ENCODE data around the gene MRPL36.
A peak's percentile ranks its signal among the peaks of the same experiment; 100 is the strongest.
"Not testable (repeated sequence)": the region's sequence is repeated elsewhere in the genome, so short reads cannot be mapped to it uniquely, and the experiment has no call there.

MRPL36 gene

DNA sequence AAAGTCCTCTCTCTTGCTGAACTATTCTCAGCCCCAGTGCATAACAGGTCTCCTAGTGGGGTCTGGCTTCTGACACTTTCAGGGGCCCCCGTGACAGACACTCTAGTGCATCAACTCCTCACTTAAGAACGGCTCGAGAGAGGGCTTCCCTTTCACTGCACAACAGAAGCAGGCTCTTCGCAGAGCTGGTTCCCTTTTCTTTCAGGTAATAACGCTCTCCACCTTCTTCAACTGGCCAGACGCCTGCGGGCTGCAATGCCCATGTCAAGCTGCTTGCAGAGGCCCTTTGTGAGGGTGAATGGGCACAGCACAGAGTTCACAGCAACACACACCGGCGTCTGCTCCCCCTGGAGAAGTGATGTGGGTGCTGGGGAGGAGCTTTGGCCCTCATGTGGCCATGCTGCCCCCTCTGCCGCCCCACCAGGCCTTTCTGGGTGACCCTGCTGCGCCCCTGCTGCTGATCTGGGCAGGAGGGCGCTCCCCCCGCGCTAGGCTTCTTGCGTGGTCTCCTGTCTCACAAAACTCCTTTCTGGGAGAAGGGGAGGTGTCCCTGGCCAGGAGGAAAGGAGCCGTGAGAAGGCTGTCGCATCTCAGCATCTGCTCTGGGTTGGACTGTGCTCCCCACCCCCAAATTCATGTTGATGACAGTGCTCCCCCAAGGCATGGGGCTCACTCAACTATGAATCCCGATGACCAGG is 2.4 kb downstream of the MRPL36 start:
- H3K4me1 Mint-ChIP-seq, result peaks cover 74% of the 10 kb centered on the region
- peak overlapping the region; percentile 95 for H3K27ac Mint-ChIP-seq
- H3K4me3 Mint-ChIP-seq, result peak overlapping the region; percentile 94
- H3K36me3 Mint-ChIP-seq, result peaks cover 74% of the 10 kb centered on the region
- no peaks in the 10 kb centered on the region for H3K9me3 Mint-ChIP-seq
- no peak for ATAC-seq
- DNase-seq (ENCODE audit: low spot score in 2 of 2), result no peak

DNA sequence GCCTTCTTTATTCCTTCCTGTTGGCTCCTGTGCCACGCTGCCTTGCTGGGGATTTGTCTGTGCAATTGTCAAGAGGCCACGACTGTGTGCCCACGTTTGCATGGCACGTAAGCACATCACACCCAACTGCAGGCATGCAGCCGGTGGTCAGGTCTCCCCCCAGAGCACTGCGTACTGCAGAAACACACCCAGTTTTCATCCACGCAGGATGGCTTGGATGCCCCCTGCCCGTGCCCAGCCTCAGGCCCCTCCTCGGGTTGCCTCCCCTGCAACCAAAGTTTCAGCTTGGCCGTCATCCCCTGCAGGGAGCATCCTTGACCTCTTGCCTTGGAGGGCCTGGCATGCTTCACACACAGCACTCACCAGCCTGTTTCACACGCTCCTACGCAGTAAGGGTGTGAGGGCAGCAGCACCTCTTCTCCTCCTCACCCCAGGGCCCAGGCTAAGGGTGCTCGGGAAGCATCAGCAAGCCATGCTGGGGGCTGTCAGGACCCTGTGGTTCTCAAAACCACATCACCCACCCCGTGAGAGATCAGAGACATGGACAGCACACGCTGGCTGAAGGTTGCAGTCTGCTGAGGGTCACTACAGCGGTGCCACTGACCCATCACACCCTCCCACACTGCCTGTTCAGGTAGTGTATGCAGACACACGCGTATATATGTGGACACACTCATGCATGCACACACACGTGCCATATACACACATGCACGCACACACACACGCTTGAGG is 3.1 kb downstream of the MRPL36 start:
- H3K4me3 Mint-ChIP-seq, result no peak overlapping the region
- ATAC-seq (no peak), DNase-seq (ENCODE audit: low spot score in 2 of 2) (no peak)
- H3K27ac Mint-ChIP-seq, result peak overlapping the region; percentile 98
- H3K9me3 Mint-ChIP-seq, result no peaks in the 10 kb centered on the region
- H3K36me3 Mint-ChIP-seq, result peaks cover 67% of the 10 kb centered on the region
- H3K4me1 Mint-ChIP-seq, result peaks cover 81% of the 10 kb centered on the region

DNA sequence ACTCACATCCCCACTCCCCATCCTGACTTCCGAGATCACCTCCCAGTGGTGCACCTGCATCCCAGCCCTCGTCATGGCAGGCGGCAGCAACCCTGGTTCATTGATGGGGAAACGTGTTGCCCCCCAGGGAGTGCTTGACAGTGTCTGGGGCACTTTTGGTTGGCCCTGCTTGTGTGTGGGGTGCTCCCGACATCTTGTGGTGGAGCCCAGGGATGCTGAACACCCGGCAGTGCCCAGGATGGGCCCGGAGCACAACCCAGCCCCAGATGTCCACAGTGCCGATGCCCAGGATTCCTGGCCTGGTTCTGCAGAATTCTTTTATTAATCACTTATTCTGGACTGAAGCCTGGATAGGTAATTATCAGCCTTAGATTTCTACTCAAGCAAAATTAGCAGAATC is 3.7 kb downstream of the MRPL36 start:
- ATAC-seq (no peak), DNase-seq (ENCODE audit: low spot score in 2 of 2) (no peak)
- Mint-ChIP-seq H3K36me3 (peaks cover 65% of the 10 kb centered on the region), H3K27ac (peak overlapping the region; percentile 98), H3K4me1 (peaks cover 87% of the 10 kb centered on the region), H3K9me3 (no peaks in the 10 kb centered on the region), H3K4me3 (no peak overlapping the region)

DNA sequence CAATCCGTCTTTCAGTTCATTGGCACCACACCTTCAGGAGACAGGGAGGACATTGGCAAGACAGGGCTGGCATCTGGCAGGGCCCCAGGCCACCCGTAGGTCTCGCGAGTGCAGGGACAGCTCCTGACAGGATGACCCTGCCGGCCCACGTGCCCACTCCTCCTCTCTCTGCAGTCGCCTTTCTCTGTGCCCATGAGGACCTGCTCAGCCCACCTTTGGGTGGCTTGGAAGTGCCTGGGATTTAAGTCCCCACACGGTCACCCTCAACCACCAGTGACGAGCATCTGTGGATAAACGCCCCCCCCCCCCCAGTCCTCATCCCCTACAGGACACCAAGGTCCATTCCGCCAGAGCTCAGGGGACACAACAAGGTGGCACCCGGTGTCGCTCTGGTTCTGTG is 4.1 kb downstream of the MRPL36 start:
- no peak overlapping the region for H3K4me3 Mint-ChIP-seq
- no peak for ATAC-seq
- peak overlapping the region; percentile 98 for H3K27ac Mint-ChIP-seq
- no peaks in the 10 kb centered on the region for H3K9me3 Mint-ChIP-seq
- DNase-seq (ENCODE audit: low spot score in 2 of 2), result no peak
- H3K36me3 Mint-ChIP-seq, result peaks cover 61% of the 10 kb centered on the region
- peaks cover 88% of the 10 kb centered on the region for H3K4me1 Mint-ChIP-seq

DNA sequence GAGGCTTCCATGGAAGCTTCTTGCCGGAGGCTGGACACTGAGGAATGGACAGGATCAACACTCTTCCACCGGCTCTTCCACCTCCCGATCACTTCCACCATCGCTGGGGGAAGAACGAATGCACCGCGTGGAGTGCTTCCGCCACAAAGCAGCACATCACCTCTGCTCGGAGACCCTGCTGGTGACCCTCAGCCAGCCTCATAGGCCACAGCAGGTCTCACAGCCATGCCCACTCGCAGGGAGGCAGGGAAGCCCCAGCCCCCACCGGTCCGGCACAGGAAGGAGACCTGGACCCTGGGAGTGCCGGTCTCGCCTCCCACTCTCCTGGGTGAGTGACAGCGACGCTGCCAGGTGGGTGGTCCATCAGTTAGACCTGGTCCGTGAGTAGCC is 4.7 kb downstream of the MRPL36 start:
- peaks cover 87% of the 10 kb centered on the region for H3K4me1 Mint-ChIP-seq
- peak overlapping the region; percentile 98 for H3K27ac Mint-ChIP-seq
- DNase-seq (ENCODE audit: low spot score in 2 of 2) (no peak), ATAC-seq (no peak)
- peak overlapping the region; percentile 88 for H3K4me3 Mint-ChIP-seq
- H3K36me3 Mint-ChIP-seq, result peaks cover 54% of the 10 kb centered on the region
- H3K9me3 Mint-ChIP-seq, result no peaks in the 10 kb centered on the region

GRCh38 chr5:1793966-1794900 is 5.4 kb downstream of the MRPL36 start:
- Mint-ChIP-seq H3K27ac (peak overlapping the region; percentile 98), H3K9me3 (no peaks in the 10 kb centered on the region), H3K36me3 (peaks cover 48% of the 10 kb centered on the region), H3K4me3 (peak overlapping the region; percentile 88), H3K4me1 (peaks cover 91% of the 10 kb centered on the region)
- DNase-seq (ENCODE audit: low spot score in 2 of 2) (no peak), ATAC-seq (no peak)

GRCh38 chr5:1793301-1793740 is 6.3 kb downstream of the MRPL36 start:
- Mint-ChIP-seq H3K27ac (peak overlapping the region; percentile 98), H3K36me3 (peaks cover 39% of the 10 kb centered on the region), H3K4me1 (peaks cover 91% of the 10 kb centered on the region), H3K4me3 (peak overlapping the region; percentile 88), H3K9me3 (no peaks in the 10 kb centered on the region)
- ATAC-seq (peak; percentile 56), DNase-seq (ENCODE audit: low spot score in 2 of 2) (peak; percentile 34 to 68)

DNA sequence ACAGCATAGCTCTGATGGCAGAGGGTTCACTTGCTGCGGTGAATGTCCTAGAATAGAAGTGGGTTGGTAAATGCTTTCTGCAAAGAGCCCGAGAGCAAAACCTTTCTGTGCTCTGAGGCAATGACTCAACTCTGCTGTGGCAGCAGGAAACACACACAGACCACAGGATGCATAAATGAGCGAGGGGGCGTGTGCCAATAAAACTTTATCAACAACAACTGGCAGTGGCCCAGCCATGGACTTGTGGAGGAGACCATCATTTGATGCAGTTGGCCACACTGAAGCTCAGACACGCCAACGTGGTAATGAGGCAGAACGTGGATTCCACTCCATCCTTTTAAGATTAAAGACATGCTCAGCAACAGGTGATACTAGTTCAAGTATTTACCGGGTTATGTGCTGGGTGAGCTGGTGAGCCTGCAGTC is 6.8 kb downstream of the MRPL36 start:
- DNase-seq (ENCODE audit: low spot score in 2 of 2), result peak; percentile 58 to 87
- no peaks in the 10 kb centered on the region for H3K9me3 Mint-ChIP-seq
- H3K36me3 Mint-ChIP-seq, result peaks cover 34% of the 10 kb centered on the region
- peaks cover 90% of the 10 kb centered on the region for H3K4me1 Mint-ChIP-seq
- H3K27ac Mint-ChIP-seq, result peak overlapping the region; percentile 98
- peak; percentile 96 for ATAC-seq
- H3K4me3 Mint-ChIP-seq, result peak overlapping the region; percentile 88

- H3K4me1 Mint-ChIP-seq, result peaks cover 77% of the 10 kb centered on the region
- peak overlapping the region; percentile 98 for H3K27ac Mint-ChIP-seq
- no peak for ATAC-seq
- peaks cover 18% of the 10 kb centered on the region for H3K36me3 Mint-ChIP-seq
- no peak overlapping the region for H3K4me3 Mint-ChIP-seq
- no peaks in the 10 kb centered on the region for H3K9me3 Mint-ChIP-seq
- no peak for DNase-seq (ENCODE audit: low spot score in 2 of 2)
Measured at GRCh38 chr5:1791176-1791575, 8.5 kb downstream of the MRPL36 start.

DNA sequence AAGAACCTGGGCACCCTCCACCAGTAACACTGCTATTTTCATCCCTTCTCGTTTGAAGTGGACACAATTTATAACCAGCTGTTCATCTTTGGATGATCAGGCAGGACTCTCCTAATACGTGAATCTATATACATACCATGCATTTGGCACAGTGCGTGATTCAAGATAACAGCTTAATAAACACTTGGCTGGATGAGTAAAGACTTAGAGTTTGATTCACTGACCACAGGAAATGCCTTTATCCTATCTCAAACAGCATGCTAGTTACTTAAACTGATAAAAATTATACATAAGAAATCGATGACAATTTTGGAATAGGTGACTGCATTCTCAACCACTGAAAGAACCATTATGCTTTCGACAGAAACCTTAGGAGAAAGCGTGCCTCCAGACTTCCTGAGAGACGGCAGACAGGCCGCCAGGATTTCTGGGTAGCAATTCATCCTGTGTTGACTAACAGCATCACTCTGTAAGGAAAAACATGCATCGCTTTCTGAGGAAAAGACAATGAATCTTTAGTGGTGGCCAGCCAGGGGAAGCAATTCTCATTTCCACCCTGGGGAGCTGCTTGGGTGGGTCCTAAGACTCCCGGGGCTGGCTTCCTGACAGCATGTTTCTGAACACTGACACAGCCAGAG is 9.7 kb downstream of the MRPL36 start:
- peak overlapping the region; percentile 60 for H3K27ac Mint-ChIP-seq
- DNase-seq (ENCODE audit: low spot score in 2 of 2) (no peak), ATAC-seq (peak; percentile 24)
- peaks cover 75% of the 10 kb centered on the region for H3K4me1 Mint-ChIP-seq
- H3K9me3 Mint-ChIP-seq, result no peaks in the 10 kb centered on the region
- peaks cover 18% of the 10 kb centered on the region for H3K36me3 Mint-ChIP-seq
- peak overlapping the region; percentile 48 for H3K4me3 Mint-ChIP-seq

DNA sequence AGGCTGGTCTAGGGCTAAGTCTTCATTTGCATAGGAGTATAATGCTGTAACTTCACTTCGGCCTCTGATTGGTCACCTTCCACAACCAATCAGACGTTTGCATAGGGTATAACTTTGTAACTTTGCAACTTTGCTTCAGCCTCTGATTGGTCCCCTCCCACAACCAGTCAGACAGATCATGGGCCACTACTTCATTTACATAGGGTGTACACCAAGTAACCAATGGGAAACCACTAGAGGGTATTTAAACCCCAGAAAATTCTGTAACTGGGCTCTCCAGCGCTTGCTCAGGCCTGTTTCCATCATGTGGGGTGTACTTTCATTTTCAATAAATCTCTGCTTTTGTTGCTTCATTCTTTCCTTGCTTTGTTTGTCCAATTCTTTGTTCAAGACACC is 10.2 kb downstream of the MRPL36 start:
- peak overlapping the region; percentile 60 for H3K27ac Mint-ChIP-seq
- ATAC-seq, result peak; percentile 2
- peaks cover 75% of the 10 kb centered on the region for H3K4me1 Mint-ChIP-seq
- peak overlapping the region; percentile 48 for H3K4me3 Mint-ChIP-seq
- not testable (repeated sequence) for H3K9me3 Mint-ChIP-seq; DNase-seq (ENCODE audit: low spot score in 2 of 2)
- H3K36me3 Mint-ChIP-seq, result peaks cover 18% of the 10 kb centered on the region

- no peak for ATAC-seq
- H3K4me3 Mint-ChIP-seq, result no peak overlapping the region
- DNase-seq (ENCODE audit: low spot score in 2 of 2), result no peak
- H3K36me3 Mint-ChIP-seq, result peaks cover 16% of the 10 kb centered on the region
- H3K9me3 Mint-ChIP-seq, result no peaks in the 10 kb centered on the region
- peaks cover 73% of the 10 kb centered on the region for H3K4me1 Mint-ChIP-seq
- no peak overlapping the region for H3K27ac Mint-ChIP-seq
Measured at GRCh38 chr5:1788828-1789227, 10.8 kb downstream of the MRPL36 start.

GRCh38 chr5:1788200-1788599 is 11.4 kb downstream of the MRPL36 start:
- no peaks in the 10 kb centered on the region for H3K9me3 Mint-ChIP-seq
- H3K4me3 Mint-ChIP-seq, result no peak overlapping the region
- peaks cover 9% of the 10 kb centered on the region for H3K36me3 Mint-ChIP-seq
- no peak for ATAC-seq
- peaks cover 67% of the 10 kb centered on the region for H3K4me1 Mint-ChIP-seq
- DNase-seq (ENCODE audit: low spot score in 2 of 2), result no peak
- peak overlapping the region; percentile 80 for H3K27ac Mint-ChIP-seq

DNA sequence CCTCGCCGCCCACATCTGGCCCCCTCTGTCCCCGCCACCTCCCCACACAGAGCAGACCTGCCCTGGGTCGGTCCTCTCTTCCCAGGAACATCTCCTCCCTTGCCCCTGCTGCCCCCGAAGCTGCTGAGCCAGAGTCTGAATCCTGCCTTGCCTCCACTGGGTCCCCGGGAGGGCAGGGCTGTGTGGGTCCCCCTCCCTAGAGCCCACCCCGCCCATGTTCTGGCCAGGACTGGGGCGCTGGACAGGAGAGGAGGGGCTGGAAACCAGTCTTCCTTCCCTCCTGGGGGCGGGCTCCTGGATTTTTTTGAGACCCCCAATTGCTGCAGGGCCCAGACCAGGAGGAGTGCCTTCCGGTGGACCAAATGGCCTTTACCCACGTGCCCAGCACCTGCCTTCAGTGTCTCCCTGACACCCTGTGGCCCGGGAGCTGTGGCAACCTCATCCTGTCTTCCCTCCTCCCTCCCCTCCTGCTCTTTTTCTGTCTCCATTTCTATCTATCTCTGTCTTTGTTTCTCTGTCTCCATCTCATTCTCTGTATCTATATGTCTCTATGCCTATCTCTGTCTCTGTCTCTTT is 12.1 kb downstream of the MRPL36 start:
- DNase-seq (ENCODE audit: low spot score in 2 of 2), result no peak
- Mint-ChIP-seq H3K27ac (peak overlapping the region; percentile 80), H3K4me1 (peaks cover 64% of the 10 kb centered on the region), H3K9me3 (no peaks in the 10 kb centered on the region), H3K36me3 (peaks cover 3% of the 10 kb centered on the region), H3K4me3 (no peak overlapping the region)
- no peak for ATAC-seq
